GM21576 (cell line): ENCODE results near the gene NFIB.

Experiments
- ATAC-seq: cut with Tn5 transposase; IDR thresholded peaks from one replicate; pipeline ENCODE4 v1.9.1; 2021; ENCODE audit warnings: mild to moderate bottlenecking, moderate library complexity; ENCODE audit not compliant: unreplicated experiment

The NFIB gene

GRCh38 chr9:14086495-14086894, 227.4 kb downstream of the NFIB start:
- no peak for ATAC-seq

- no peak for ATAC-seq
Measured at GRCh38 chr9:14085810-14086209, 228.1 kb downstream of the NFIB start.

GRCh38 chr9:14084867-14085266, 229.1 kb downstream of the NFIB start:
- no peak for ATAC-seq

GRCh38 chr9:14083366-14083765, 230.6 kb downstream of the NFIB start:
- no peak for ATAC-seq

- ATAC-seq: no peak
Measured at GRCh38 chr9:14082732-14083131, 231.2 kb downstream of the NFIB start.

- no peak for ATAC-seq
Measured at GRCh38 chr9:14081745-14082144, 232.2 kb downstream of the NFIB start.

GRCh38 chr9:14080959-14081542, 232.9 kb downstream of the NFIB start:
- no peak for ATAC-seq

- no peak for ATAC-seq
Measured at GRCh38 chr9:14079440-14079839, 234.5 kb downstream of the NFIB start.

GRCh38 chr9:14077672-14078071, 236.3 kb downstream of the NFIB start:
- no peak for ATAC-seq

GRCh38 chr9:14075218-14075617, 238.7 kb downstream of the NFIB start:
- ATAC-seq: no peak

GRCh38 chr9:14072850-14073249, 241.1 kb downstream of the NFIB start:
- no peak for ATAC-seq

- no peak for ATAC-seq
Measured at GRCh38 chr9:14071484-14071883, 242.5 kb downstream of the NFIB start.

GRCh38 chr9:14068690-14069089, 245.3 kb downstream of the NFIB start:
- no peak for ATAC-seq

- ATAC-seq: no peak
Measured at GRCh38 chr9:14066831-14067230, 247.1 kb downstream of the NFIB start.

GRCh38 chr9:14066032-14066431, 247.9 kb downstream of the NFIB start:
- ATAC-seq: no peak

- no peak for ATAC-seq
Measured at GRCh38 chr9:14064940-14065339, 249.0 kb downstream of the NFIB start.

GRCh38 chr9:14063756-14064155, 250.2 kb downstream of the NFIB start:
- ATAC-seq: no peak

GRCh38 chr9:14062586-14063221, 251.2 kb downstream of the NFIB start:
- no peak for ATAC-seq

- ATAC-seq: no peak
Measured at GRCh38 chr9:14061936-14062585, 251.9 kb downstream of the NFIB start.

- ATAC-seq: no peak
Measured at GRCh38 chr9:14058325-14058688, 255.6 kb downstream of the NFIB start.

GRCh38 chr9:14057368-14058324, 256.3 kb downstream of the NFIB start:
- no peak for ATAC-seq
